Measurements from ENCODE around the gene RBM45.
A peak's percentile ranks its signal among the peaks of the same experiment; 100 is the strongest.

DNA sequence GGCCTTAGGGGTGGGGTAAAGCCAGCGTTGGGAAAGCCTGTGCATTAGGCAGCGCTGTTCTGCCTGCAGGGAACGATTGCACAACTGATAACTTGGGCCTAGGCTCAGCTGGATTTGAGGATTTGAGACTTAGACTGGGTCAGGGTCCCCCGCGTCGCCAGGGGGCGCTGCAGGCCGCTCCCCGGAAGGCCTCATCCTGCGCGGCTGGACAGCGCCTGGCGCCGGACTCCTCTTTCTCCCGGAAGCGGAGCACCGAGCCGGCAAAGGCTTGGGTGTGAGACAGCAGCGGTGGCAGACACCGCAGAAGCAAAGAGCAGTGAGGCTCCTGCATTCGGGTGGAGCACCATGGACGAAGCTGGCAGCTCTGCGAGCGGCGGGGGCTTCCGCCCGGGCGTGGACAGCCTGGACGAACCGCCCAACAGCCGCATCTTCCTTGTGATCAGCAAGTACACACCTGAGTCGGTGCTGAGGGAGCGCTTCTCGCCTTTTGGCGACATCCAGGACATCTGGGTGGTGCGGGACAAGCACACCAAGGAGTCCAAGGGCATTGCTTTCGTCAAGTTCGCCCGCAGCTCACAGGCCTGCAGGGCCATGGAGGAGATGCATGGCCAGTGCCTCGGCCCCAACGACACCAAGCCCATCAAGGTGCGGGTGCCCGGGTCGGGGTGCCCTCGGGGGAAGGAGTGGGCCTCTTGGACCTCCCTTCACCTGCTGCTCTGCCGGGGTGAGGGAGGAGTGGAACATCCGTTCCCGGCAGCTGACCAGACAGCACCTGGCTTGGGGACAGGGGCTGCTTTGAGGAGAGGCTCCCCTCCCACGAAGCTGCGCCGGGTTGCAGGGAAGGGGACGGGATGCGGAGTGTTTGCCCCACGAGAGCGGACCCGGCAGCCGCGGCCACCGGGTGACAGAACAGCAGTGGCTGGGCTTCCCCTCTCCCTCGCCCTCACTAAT lies at the start of gene RBM45:
- TF ChIP-seq, protein P1, sequence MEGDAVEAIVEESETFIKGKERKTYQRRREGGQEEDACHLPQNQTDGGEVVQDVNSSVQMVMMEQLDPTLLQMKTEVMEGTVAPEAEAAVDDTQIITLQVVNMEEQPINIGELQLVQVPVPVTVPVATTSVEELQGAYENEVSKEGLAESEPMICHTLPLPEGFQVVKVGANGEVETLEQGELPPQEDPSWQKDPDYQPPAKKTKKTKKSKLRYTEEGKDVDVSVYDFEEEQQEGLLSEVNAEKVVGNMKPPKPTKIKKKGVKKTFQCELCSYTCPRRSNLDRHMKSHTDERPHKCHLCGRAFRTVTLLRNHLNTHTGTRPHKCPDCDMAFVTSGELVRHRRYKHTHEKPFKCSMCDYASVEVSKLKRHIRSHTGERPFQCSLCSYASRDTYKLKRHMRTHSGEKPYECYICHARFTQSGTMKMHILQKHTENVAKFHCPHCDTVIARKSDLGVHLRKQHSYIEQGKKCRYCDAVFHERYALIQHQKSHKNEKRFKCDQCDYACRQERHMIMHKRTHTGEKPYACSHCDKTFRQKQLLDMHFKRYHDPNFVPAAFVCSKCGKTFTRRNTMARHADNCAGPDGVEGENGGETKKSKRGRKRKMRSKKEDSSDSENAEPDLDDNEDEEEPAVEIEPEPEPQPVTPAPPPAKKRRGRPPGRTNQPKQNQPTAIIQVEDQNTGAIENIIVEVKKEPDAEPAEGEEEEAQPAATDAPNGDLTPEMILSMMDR (conservative IDR thresholded peaks at IDR 0.05; ENCODE audit: low read length): peak; percentile 89
- no peak for TF ChIP-seq EZH2phosphoT487 (IDR thresholded peaks at IDR 0.05; ENCODE audit: borderline replicate concordance)

All from Loucy (cell line).